CD14-positive monocyte (primary cell): ENCODE measurements around the gene CEP250. TPM values are rescaled to one million over a fixed set of nuclear protein-coding genes. Genes with fewer than 3 reads are reported as not detected.
A peak's percentile ranks its signal among the peaks of the same experiment; 100 is the strongest.

Experiments
- DNase-seq, 3 donors: peaks; one replicate each; pipeline ENCODE4 v3.0.0-alpha.2; 2011 to 2022
- H2AFZ ChIP-seq: 2 replicates; pipeline ENCODE4 v1.6.0; 2012; ENCODE audit warnings: mild to moderate bottlenecking, low read depth, low read length, inconsistent platforms; ENCODE audit not compliant: insufficient read depth, poor library complexity, severe bottlenecking
- H3K27ac ChIP-seq, 2 donors: 1 replicate in 1 of 2; 2 replicates in 1 of 2; pipeline ENCODE4 v1.5.1; 2012 to 2013; ENCODE audit warnings: low read length in 2 of 2, control low read depth in 1 of 2, inconsistent platforms in 1 of 2, low read depth in 1 of 2, mild to moderate bottlenecking in 1 of 2
- H3K27me3 ChIP-seq, 2 donors: one replicate each; pipeline versions ENCODE4 v1.6.0 to v1.6.1; 2011 to 2013; ENCODE audit warnings: low read length in 2 of 2; ENCODE audit not compliant: control insufficient read depth in 2 of 2, insufficient read depth in 2 of 2
- H3K36me3 ChIP-seq, 2 donors: replicated peaks in 1 of 2; 1 replicate in 1 of 2; 2 replicates in 1 of 2; pipeline versions ENCODE4 v1.5.1 to v1.6.1; 2012 to 2013; ENCODE audit warnings: low read length in 2 of 2, control low read depth in 1 of 2, inconsistent platforms in 1 of 2, mild to moderate bottlenecking in 1 of 2; ENCODE audit not compliant: insufficient read depth in 2 of 2, control insufficient read depth in 1 of 2
- H3K4me1 ChIP-seq, 2 donors: 1 replicate in 1 of 2; 2 replicates in 1 of 2; pipeline versions ENCODE4 v1.5.1 to v1.6.1; 2012 to 2013; ENCODE audit warnings: low read length in 2 of 2, control low read depth in 1 of 2, inconsistent platforms in 1 of 2, mild to moderate bottlenecking in 1 of 2, moderate library complexity in 1 of 2; ENCODE audit not compliant: insufficient read depth in 2 of 2, control insufficient read depth in 1 of 2
- H3K4me2 ChIP-seq: replicated peaks from 2 replicates; pipeline ENCODE3; 2012; ENCODE audit warnings: low read length, moderate library complexity, mild to moderate bottlenecking; ENCODE audit not compliant: poor library complexity, severe bottlenecking; ENCODE audit errors: extremely low read depth
- H3K4me3 ChIP-seq, 3 experiments: fragments of 200-600 bp in 1 of 3; sonication (generic) in 1 of 3; replicated peaks in 1 of 3; 1 replicate in 2 of 3; 2 replicates in 1 of 3; pipeline ENCODE4 v1.5.1; 2011 to 2013; ENCODE audit warnings: low read length in 3 of 3, mild to moderate bottlenecking in 3 of 3, control low read depth in 2 of 3, low read depth in 2 of 3, inconsistent platforms in 1 of 3, moderate library complexity in 1 of 3
- H3K79me2 ChIP-seq: 2 replicates; pipeline ENCODE4 v1.6.0; 2012; ENCODE audit warnings: mild to moderate bottlenecking, control low read depth, inconsistent platforms, low read length, moderate library complexity; ENCODE audit not compliant: insufficient read depth
- H3K9ac ChIP-seq: 2 replicates; pipeline ENCODE4 v1.6.0; 2017; ENCODE audit warnings: low read length, mild to moderate bottlenecking; ENCODE audit not compliant: insufficient read depth, poor library complexity, severe bottlenecking
- H3K9me3 ChIP-seq, 2 donors: replicated peaks in 1 of 2; 1 replicate in 1 of 2; 2 replicates in 1 of 2; pipeline versions ENCODE4 v1.5.1 to v1.6.1; 2012 to 2013; ENCODE audit warnings: low read length in 2 of 2, control low read depth in 1 of 2; ENCODE audit not compliant: control insufficient read depth in 1 of 2, insufficient read depth in 1 of 2
- H4K20me1 ChIP-seq: 2 replicates; pipeline ENCODE4 v1.6.0; 2012; ENCODE audit warnings: mild to moderate bottlenecking, low read length, control low read depth, moderate library complexity; ENCODE audit not compliant: insufficient read depth
- H3K27ac Mint-ChIP-seq, 7 donors: one replicate each; pipeline ENCODE4 v1.8.0; 2020; ENCODE audit warnings: mild to moderate bottlenecking in 7 of 7, mixed read lengths in 7 of 7, moderate library complexity in 6 of 7, inconsistent platforms in 2 of 7
- H3K27me3 Mint-ChIP-seq, 3 donors: one replicate each; pipeline ENCODE4 v1.8.0; 2021 to 2022; ENCODE audit warnings: low read depth in 3 of 3, mild to moderate bottlenecking in 3 of 3, mixed read lengths in 3 of 3, moderate library complexity in 3 of 3, inconsistent platforms in 1 of 3
- H3K36me3 Mint-ChIP-seq, 2 donors: one replicate each; pipeline ENCODE4 v1.8.0; 2020; ENCODE audit warnings: mixed read lengths in 2 of 2, inconsistent platforms in 1 of 2, mild to moderate bottlenecking in 1 of 2
- H3K4me1 Mint-ChIP-seq: one replicate; pipeline ENCODE4 v1.8.0; 2020; ENCODE audit warnings: mild to moderate bottlenecking, mixed read lengths
- H3K4me3 Mint-ChIP-seq, 2 donors: one replicate each; pipeline ENCODE4 v1.8.0; 2020; ENCODE audit warnings: mild to moderate bottlenecking in 2 of 2, mixed read lengths in 2 of 2, moderate library complexity in 1 of 2
- H3K9me3 Mint-ChIP-seq, 7 donors: one replicate each; pipeline ENCODE4 v1.8.0; 2020 to 2022; ENCODE audit warnings: mixed read lengths in 7 of 7, mild to moderate bottlenecking in 6 of 7, moderate library complexity in 6 of 7, inconsistent platforms in 2 of 7
- CTCF ChIP-seq: fragments of 200-600 bp; IDR thresholded peaks from one replicate; pipeline ENCODE4 v1.8.0; 2022; ENCODE audit warnings: antibody characterized with exemption, mild to moderate bottlenecking
- WGBS: methylation state at CpG from one replicate; pipeline ENCODE4 v1.1.5; 2013; ENCODE audit warnings: missing lambda C conversion rate; ENCODE audit not compliant: insufficient coverage; 5-methylcytosine and 5-hydroxymethylcytosine counted together
- intact Hi-C, 2 donors: fragments of 100-400 bp; cut with micrococcal nuclease; formaldehyde crosslinking; loops; one replicate each; pipeline versions ENCODE4 v1.15.0 to v1.15.1; 2023
- polyA plus RNA-seq, 3 donors: library from polyadenylated mRNA; depleted of rRNA in 1 of 3; unstranded in 2 of 3; stranded (reverse) in 1 of 3; fragments of 300-500 nt in 2 of 3; fragments of >200 nt in 1 of 3; fragmentation: Illumina TruSeq in 2 of 3; gene quantifications; 1 replicate in 2 of 3; 2 replicates in 1 of 3; pipeline ENCODE4 v1.2.3, GENCODE V29; 2012 to 2021

Gene CEP250
- polyA plus RNA-seq, 3 donors, result 0.81 to 5.9 (median 1.2) TPM

GRCh38 chr20:35444226-35444625 is 11.2 kb upstream of the CEP250 start:
- Histone ChIP-seq H2AFZ (no peak overlapping the region), H3K4me1 (peaks cover 0 to 3% of the 10 kb centered on the region in 2 donors), H3K4me2 (no peak overlapping the region), H3K36me3 (no peaks in the 10 kb centered on the region), H3K9ac (no peak overlapping the region), H3K27me3 (peaks cover 0 to 2% of the 10 kb centered on the region in 2 donors), H4K20me1 (no peaks in the 10 kb centered on the region), H3K27ac (no peak overlapping the region), H3K79me2 (no peaks in the 10 kb centered on the region), H3K4me3 (no peak overlapping the region), H3K9me3 (no peaks in the 10 kb centered on the region)
- no peak for DNase-seq
- intact Hi-C loops, result loop anchor here in 1 of 2 donors (10.0 kb wide), 1 partner anchor 139 kb away; no protein-coding TSS in a partner anchor
- 92% methylated on average over 2 of the region's 2 CpGs for WGBS
- H3K4me1 Mint-ChIP-seq, result peaks cover 6% of the 10 kb centered on the region
- no peak overlapping the region for H3K4me3 Mint-ChIP-seq
- peaks cover 14 to 22% (median 18%) of the 10 kb centered on the region in 3 donors for H3K27me3 Mint-ChIP-seq
- no peak overlapping the region for H3K27ac Mint-ChIP-seq
- H3K9me3 Mint-ChIP-seq, result no peaks in the 10 kb centered on the region
- no peak for TF ChIP-seq CTCF
- no peaks in the 10 kb centered on the region for H3K36me3 Mint-ChIP-seq

DNA sequence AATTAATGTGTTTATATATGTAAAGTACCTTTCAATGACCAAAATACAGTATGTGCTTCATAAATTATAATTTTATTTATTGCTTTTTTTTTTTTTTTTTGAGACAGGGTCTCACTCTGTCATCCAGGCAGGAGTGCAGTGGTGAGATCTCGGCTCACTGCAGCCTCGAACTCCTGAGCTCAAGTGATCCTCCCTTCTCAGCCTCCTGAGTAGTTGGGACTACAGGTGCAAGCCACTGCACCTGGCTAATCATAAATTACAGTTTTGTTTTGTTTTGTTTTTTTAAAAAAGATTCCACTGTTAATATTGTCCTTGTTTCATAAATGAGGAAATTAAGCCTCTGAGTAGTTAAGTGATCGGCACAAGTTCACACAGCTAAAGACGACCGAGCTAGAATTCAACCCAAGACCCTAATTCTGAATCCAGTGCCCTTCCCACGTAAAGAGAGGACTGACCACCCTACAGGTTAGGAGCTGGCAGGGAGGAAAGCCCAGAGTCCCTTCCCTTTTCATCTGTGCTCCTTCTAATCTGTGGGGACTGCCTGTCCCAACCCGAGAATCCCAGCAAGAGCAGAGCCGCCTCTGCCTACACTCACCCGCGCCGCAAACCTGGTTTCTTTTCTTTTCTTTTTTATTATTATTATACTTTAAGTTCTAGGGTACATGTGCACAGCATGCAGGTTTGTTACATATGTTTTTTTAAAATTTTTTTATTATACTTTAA is 8.9 kb upstream of the CEP250 start:
- Histone ChIP-seq H3K27me3 (peaks cover 0 to 2% of the 10 kb centered on the region in 2 donors), H3K4me3 (peak overlapping the region in 2 of 3 experiments; percentile 33 to 69), H3K9me3 (no peaks in the 10 kb centered on the region), H3K79me2 (no peaks in the 10 kb centered on the region), H3K27ac (no peak overlapping the region), H2AFZ (peak overlapping the region; percentile 76), H3K4me2 (peak overlapping the region; percentile 55), H4K20me1 (no peaks in the 10 kb centered on the region), H3K9ac (no peak overlapping the region), H3K4me1 (peaks cover 0 to 3% of the 10 kb centered on the region in 2 donors), H3K36me3 (no peaks in the 10 kb centered on the region)
- peaks cover 5 to 16% (median 6%) of the 10 kb centered on the region in 3 donors for H3K27me3 Mint-ChIP-seq
- peak overlapping the region; percentile 62 to 80 for H3K4me3 Mint-ChIP-seq
- WGBS, result 33% methylated on average over 1 of the region's 11 CpGs
- no peak for TF ChIP-seq CTCF
- intact Hi-C loops, result loop anchor here (5.0 to 10.0 kb wide), 2 partner anchors 142 to 144 kb away; no protein-coding TSS in a partner anchor
- peaks cover 3% of the 10 kb centered on the region for H3K4me1 Mint-ChIP-seq
- no peaks in the 10 kb centered on the region for H3K36me3 Mint-ChIP-seq
- H3K27ac Mint-ChIP-seq, result no peak overlapping the region
- no peaks in the 10 kb centered on the region for H3K9me3 Mint-ChIP-seq
- no peak for DNase-seq
